DMS53 treated with DMSO at 0.1 percent for 48 hours (cell line): ENCODE results near the gene FRMD1.
A peak's percentile ranks its signal among the peaks of the same experiment; 100 is the strongest.

ENCODE experiments used
- DNase-seq: peaks from one replicate; lab custom pipeline; 2025; ENCODE audit not compliant: unreplicated experiment; lab: John Stamatoyannopoulos, UW

FRMD1 gene

GRCh38 chr6:168044521-168045130 lies 34.4 kb downstream of the FRMD1 start:
- no peak for DNase-seq

- no peak for DNase-seq
Measured at GRCh38 chr6:168043848-168044415, 35.1 kb downstream of the FRMD1 start.

DNA sequence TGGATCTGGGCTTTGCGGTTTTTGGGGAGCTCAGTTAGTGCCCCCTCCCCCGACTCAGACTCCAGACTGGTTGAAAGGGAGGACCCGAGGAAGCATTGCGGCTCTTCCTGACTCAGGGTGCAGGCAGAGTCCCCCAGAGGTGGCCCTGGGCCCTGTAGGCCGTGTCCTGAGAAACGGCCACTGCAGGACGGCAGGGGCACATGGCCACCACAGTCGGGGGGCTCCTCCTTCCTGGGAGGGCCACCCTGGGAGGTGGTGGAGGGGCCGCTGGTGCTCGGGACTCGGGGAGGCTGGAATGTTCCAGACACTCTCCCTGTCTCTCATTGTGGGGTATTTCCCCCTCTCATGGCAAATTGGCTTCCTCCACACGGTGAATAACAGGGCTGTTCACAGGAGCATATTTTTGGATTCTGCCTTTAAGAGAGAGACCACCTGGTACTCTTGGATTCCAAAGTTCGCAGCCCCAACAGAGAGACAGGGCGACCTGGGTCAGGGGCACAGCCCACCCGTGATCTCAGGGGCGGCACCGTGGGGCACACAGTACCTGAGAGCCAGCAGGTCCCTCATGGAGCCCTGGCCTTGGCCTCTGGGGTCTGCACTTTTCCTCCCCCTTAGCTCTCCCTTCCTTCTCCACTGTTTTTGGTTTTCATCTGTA lies 35.7 kb downstream of the FRMD1 start:
- no peak for DNase-seq

DNA sequence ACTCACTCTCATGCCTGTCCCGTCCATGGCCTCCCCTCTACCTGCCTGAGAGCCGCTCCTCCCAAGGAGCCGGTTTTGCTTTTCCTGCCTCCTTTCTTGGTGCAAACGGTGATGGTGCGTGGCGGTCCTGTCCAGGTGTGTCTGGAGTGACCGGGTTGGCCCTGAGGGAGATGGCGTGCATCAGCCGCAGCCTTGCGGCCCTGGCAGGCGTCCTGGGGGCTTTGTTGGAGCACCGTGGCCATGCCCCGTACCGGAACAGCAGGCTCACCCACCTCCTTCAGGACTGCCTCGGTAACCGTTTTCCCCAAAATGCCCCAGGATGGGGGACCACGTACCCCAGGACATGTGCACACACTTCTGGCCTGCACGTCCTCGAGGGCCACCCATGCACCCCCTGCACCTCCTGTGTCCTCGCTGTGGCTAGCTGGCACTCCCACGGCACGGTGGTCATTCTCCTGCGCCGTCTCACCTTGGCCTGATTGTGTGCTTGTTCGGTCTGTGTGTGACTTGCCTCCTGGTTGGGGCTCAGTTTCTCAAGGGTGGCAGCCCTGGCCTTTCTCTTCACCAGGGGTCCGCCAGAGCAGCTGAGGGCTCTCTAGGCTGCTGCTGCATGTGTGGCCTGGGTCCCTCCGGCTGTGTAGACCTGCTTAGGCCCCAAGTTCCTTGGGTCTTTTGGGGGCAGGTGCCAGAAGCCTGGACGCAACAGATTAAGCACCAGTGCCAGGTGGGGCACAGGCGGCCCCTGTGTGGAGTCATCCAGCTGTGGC lies 36.4 kb downstream of the FRMD1 start:
- no peak for DNase-seq

DNA sequence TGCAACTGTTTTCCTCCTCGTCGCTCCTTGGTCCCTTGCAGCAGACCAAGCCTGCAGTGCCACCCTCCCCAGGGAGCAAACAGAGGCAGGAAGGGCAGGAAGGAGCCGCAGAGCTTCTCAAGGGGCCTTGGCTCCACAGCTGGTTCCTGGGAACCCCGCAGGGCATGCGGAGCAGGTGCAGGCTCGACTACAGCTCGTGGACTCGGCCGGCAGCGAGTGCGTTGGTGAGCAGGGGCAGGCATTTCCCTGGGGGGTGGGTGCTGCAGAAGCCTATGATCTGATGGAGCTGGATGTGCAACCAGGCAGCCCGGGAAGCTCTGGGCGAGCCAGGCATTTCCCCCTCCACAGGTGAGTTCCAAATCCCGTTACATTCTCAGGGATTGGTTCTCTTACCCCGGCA lies 37.1 kb downstream of the FRMD1 start:
- no peak for DNase-seq

- no peak for DNase-seq
Measured at GRCh38 chr6:168040856-168041496, 38.0 kb downstream of the FRMD1 start.

DNA sequence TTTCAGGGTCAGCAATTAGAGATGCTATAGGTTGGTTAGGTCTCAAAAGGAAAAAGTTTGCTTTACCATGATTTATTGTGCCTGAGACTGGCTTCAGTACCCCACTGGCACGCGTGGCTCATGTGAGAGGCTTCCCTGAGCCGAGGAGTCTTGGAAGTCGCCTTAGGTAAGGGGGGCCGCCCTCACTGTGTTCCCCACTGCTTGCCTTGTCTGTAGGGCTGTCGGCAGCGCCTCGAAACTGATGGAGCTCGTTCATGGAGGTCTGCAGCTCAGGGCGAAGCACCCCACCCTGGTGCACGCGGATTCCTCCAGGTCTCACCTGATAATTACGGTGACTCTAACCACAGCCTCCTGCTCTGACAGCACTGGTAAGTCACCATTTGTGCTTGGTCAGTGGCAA lies 39.2 kb downstream of the FRMD1 start:
- no peak for DNase-seq

DNA sequence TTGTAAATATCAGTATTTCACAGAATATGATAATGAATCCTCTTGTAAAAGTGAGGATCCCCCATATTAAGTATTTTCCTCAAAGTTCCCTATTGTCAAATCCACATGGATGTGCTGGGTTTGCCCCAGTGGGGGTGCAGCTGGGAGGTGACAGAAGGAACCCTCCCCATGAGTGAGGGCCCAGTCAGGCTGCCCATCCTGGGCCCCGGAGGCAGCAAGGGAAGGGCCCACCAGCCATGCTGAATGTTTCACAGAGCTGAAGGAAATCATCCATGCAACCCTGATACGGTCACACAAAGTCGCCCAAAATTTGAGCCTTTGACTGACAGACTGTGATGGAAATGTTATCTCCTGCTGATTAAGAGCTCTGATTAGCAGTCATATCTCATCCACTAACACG lies 39.7 kb downstream of the FRMD1 start:
- DNase-seq = no peak

GRCh38 chr6:168038576-168039140 lies 40.4 kb downstream of the FRMD1 start:
- no peak for DNase-seq

DNA sequence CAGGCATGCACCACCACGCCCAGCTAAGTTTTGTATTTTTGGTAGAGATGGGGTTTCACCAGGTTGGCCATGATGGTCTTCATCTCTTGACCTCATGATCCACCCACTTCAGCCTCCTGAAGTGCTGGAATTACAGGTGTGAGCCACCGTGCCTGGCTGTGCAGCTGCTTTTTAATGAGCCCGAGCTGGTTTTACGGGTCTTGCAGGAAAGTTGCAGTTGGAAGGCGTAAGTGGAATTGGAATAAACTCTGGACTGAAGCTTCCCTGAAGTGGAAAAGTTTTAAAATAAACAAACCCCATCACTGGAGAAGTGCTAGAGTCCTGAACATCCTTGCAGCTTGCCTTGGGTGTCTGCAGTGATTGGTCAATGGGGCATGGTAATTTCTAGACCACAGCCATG lies 41.2 kb downstream of the FRMD1 start:
- DNase-seq = no peak

GRCh38 chr6:168037242-168037641 lies 41.8 kb downstream of the FRMD1 start:
- no peak for DNase-seq

GRCh38 chr6:168035661-168036545 lies 43.1 kb downstream of the FRMD1 start:
- DNase-seq = peak; percentile 44

DNA sequence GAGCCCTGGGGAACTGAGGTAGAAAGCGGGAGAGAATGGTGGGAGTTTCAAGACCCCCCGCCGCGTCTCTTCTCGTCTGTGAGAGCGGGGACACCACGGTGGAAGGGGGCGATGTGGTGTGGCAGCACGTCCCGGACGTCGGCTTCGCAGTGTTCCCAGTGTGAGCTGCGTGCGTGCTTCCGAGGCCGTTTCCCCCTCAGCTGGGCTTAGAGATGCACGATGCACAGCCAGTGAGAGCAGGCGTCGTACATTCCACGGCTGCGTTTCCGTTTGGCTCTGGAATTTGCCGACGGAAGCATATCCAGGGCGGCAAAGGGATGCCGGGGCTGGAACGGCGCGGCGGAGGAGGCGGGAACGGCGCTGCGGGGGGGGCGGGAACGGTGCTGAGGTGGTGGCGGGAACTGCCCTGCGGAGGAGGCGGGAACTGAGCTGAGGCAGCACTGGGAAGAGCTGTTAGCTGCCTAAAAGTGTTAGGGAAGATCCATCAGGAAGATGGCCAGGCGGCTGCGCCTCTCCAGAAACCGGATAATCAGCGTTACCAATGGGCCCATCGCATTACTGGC lies 43.8 kb downstream of the FRMD1 start:
- peak; percentile 56 for DNase-seq

DNA sequence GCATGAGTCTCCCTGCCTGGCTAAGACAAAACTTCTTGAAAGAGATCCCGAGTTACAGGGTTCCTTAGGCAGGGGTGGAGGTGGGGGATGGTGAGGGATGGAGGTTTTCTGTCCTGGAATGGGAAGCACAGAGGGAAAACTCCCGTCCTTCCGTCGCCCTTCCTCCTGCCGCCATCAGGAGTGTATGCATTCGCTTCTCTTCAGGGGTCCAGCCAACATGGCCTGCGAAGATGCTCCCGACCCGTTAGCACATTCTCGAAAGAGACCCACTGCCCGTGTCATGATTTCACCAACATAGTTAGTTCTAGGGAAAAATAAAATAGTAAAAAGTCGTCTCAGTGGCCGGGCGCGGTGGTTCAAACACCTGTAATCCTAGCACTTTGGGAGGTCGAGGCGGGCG lies 44.5 kb downstream of the FRMD1 start:
- no peak for DNase-seq

DNA sequence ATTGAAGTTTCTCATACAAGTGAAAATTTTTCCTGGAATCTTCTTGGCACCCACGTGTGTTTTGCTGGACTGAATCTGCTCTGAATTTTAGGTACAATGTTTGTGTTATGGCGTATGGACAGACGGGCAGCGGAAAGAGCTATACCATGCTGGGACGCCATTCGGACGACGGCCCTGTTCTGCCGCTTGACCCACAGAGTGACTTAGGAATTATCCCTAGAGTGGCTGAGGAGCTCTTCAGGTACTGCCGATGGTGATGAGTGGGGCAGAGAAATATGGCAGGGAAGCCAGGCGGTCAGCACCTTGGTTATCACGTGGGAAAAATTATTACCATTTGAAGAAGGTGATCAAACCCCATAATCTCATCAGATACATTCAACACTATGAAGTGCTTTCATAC lies 45.2 kb downstream of the FRMD1 start:
- no peak for DNase-seq

DNA sequence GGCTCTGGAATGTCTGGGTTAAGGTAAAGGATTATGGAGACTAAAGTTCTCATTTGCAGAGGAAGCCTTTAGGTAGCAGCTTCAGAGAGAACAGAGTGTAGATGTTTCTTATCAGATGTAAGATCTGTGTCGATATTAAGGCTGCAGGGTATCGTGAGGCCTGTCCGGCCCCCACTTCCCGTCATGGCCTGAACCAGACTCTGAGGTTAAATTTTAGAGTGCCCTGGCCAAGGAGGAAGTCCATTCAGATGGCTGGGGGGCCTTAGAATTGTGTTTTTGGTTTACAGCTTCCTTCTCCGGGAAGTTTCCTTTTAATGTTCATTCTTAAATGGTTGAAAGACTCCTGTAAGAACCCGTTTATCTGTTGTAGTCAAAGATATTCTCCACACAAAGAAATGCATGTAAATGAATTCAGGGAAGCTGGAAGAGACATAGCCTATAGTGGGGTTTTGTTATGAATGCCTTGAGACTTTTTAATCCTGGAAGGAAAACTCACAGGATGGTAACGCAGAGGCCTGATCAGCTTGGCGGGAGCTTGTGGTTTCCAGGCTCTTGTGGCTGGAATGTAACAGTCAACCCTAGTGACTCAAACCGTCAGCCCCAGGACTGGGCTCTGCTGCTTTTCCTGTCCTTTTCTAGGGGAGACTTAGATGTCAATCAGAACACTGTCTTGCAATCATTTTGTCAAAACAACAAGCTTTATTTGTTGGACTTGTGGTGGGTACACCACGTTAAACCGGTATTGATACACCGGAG lies 46.8 kb downstream of the FRMD1 start:
- DNase-seq = no peak

DNA sequence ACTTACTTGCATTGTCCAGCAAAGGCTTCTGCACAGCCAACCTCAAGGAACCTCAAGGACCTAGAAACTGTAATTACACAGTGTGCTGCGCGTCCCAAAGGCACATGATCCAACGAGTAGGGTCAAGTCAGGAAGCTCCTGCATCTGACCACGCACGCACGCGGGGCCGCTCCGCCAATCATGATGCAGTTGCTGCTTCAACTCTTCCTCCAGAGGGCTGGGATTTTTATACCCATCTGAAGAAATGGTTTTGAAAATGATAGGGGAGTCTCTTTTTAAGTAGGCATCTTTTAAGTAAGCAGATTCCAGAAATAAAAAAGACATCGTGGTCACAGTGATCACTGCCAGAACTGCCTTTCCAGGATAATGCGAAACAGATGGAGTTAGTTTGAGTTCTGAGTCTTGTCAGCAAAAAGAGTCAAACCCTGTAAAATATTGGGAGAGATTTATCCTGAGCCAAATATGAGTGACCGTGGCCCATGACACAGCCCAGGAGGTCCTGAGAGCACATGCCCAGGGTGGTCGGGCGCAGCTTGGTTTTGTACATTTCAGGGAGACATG lies 47.5 kb downstream of the FRMD1 start:
- no peak for DNase-seq

DNA sequence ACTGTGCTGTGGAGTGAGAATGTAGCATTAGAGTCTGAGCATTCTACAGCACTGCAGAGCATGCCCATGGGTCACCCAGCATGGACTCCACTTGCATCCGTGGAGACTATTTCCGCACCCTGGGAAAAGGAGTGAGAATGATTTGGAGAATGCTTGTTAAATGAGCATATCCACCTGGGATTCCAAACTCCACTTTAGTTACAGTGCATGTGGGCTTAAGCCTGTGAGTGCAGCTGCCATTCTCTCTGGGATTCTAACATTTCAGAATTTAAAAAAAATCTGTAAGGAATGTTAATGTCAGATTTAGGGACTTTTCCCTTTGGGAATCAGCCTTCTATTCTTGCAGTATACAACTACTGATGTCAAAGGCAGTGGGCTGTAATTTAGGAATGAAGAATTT lies 48.1 kb downstream of the FRMD1 start:
- no peak for DNase-seq

GRCh38 chr6:168030218-168030746 lies 48.7 kb downstream of the FRMD1 start:
- DNase-seq = no peak
